ENCODE measurements around the gene GDI2. TPM values are rescaled to one million over a fixed set of nuclear protein-coding genes. Genes with fewer than 3 reads are reported as not detected.
"Not testable (repeated sequence)": the region's sequence is repeated elsewhere in the genome, so short reads cannot be mapped to it uniquely, and the experiment has no call there.

The GDI2 gene
- total RNA-seq, 1 donor from 2014 or later: 192 TPM

GRCh38 chr10:5830629-5831445 is 17.6 kb upstream of the GDI2 start:
- Histone ChIP-seq H3K9me3 (no peaks in the 10 kb centered on the region), H3K27ac (no peak overlapping the region), H3K27me3 (ENCODE audit: low read depth) (no peaks in the 10 kb centered on the region), H3K4me3 (no peak overlapping the region), H3K36me3 (no peaks in the 10 kb centered on the region), H3K4me1 (no peaks in the 10 kb centered on the region)
- no peak for DNase-seq
- intact Hi-C loops (cut with DNase I): no loop called here
- ATAC-seq: no peak
- TF ChIP-seq, protein P1, sequence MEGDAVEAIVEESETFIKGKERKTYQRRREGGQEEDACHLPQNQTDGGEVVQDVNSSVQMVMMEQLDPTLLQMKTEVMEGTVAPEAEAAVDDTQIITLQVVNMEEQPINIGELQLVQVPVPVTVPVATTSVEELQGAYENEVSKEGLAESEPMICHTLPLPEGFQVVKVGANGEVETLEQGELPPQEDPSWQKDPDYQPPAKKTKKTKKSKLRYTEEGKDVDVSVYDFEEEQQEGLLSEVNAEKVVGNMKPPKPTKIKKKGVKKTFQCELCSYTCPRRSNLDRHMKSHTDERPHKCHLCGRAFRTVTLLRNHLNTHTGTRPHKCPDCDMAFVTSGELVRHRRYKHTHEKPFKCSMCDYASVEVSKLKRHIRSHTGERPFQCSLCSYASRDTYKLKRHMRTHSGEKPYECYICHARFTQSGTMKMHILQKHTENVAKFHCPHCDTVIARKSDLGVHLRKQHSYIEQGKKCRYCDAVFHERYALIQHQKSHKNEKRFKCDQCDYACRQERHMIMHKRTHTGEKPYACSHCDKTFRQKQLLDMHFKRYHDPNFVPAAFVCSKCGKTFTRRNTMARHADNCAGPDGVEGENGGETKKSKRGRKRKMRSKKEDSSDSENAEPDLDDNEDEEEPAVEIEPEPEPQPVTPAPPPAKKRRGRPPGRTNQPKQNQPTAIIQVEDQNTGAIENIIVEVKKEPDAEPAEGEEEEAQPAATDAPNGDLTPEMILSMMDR (IDR thresholded peaks at IDR 0.05): no peak

GRCh38 chr10:5829267-5829666 is 16.0 kb upstream of the GDI2 start:
- DNase-seq (no peak), ATAC-seq (no peak)
- Histone ChIP-seq H3K27ac (no peak overlapping the region), H3K4me3 (no peak overlapping the region), H3K9me3 (no peaks in the 10 kb centered on the region), H3K27me3 (ENCODE audit: low read depth) (no peaks in the 10 kb centered on the region), H3K4me1 (no peaks in the 10 kb centered on the region), H3K36me3 (no peaks in the 10 kb centered on the region)
- intact Hi-C loops (cut with DNase I): no loop called here
- TF ChIP-seq, protein P1 (IDR thresholded peaks at IDR 0.05): no peak

- no peak overlapping the region for H3K27ac ChIP-seq
- no peak overlapping the region for H3K4me3 ChIP-seq
- no peaks in the 10 kb centered on the region for H3K36me3 ChIP-seq
- DNase-seq (no peak), ATAC-seq (no peak)
- no peaks in the 10 kb centered on the region for H3K27me3 ChIP-seq (ENCODE audit: low read depth)
- H3K9me3 ChIP-seq: no peaks in the 10 kb centered on the region
- intact Hi-C loops (cut with DNase I): no loop called here
- TF ChIP-seq, protein P1 (IDR thresholded peaks at IDR 0.05): no peak
- H3K4me1 ChIP-seq: no peaks in the 10 kb centered on the region
Measured at GRCh38 chr10:5828725-5829124, 15.5 kb upstream of the GDI2 start.

- no peaks in the 10 kb centered on the region for H3K9me3 ChIP-seq
- DNase-seq: no peak
- no peak overlapping the region for H3K27ac ChIP-seq
- H3K27me3 ChIP-seq (ENCODE audit: low read depth): no peaks in the 10 kb centered on the region
- H3K4me3 ChIP-seq: no peak overlapping the region
- intact Hi-C loops (cut with DNase I): no loop called here
- ATAC-seq: no peak
- no peaks in the 10 kb centered on the region for H3K36me3 ChIP-seq
- TF ChIP-seq, protein P1 (IDR thresholded peaks at IDR 0.05): no peak
- H3K4me1 ChIP-seq: no peaks in the 10 kb centered on the region
Measured at GRCh38 chr10:5827841-5828240, 14.6 kb upstream of the GDI2 start.

DNA sequence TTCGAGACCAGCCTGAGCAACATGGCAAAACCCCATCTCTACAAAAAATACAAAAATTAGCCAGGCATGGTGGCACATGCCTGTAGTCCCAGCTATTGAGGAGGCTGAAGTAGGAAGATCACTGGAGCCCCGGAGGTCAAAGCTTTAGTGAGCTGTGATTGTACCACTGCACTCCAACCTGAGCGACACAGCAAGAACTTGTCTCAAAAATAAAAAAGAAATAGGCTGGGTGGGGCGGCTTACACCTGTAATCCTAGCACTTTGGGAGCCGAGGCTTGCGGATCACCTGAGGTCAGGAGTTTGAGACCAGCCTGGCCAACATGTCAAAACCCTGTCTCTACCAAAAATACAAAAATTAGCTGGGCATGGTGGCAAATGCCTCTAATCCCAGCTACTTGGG is 13.3 kb upstream of the GDI2 start:
- H3K36me3 ChIP-seq; H3K4me1 ChIP-seq; ATAC-seq; DNase-seq; H3K4me3 ChIP-seq; H3K27ac ChIP-seq; H3K27me3 ChIP-seq (ENCODE audit: low read depth); H3K9me3 ChIP-seq; intact Hi-C loops (cut with DNase I): not testable (repeated sequence)

DNA sequence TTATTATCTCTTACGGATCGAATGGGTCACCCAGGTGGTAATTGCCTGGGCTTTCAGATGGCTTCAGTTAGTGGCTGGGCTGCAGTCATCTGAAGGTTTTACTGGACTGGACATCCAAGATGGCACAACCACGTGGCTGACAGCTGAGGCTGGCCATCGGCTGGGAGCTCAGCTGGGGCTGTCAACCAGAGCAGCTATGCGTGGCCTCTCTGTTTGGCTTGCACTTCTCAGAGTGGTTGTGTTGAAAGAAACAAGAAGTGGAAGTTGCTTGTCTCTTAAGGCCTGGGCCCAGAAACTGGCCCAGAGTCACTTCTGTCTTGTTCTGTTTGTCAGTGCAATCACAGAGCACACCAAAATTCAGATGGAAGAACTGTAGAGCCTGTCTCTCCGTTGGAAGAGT is 5.7 kb upstream of the GDI2 start:
- H3K36me3 ChIP-seq: no peaks in the 10 kb centered on the region
- H3K4me1 ChIP-seq: peaks cover 11% of the 10 kb centered on the region
- TF ChIP-seq, protein P1 (IDR thresholded peaks at IDR 0.05): no peak
- H3K27me3 ChIP-seq (ENCODE audit: low read depth): no peaks in the 10 kb centered on the region
- DNase-seq (no peak), ATAC-seq (peak in 1 of 2 donors; percentile 50)
- H3K4me3 ChIP-seq: no peak overlapping the region
- intact Hi-C loops (cut with DNase I): no loop called here
- H3K9me3 ChIP-seq: no peaks in the 10 kb centered on the region
- no peak overlapping the region for H3K27ac ChIP-seq

Measured in lower lobe of right lung (tissue), 2 donors.